ENCODE data around the gene STYXL2.

- no peak for TF ChIP-seq CTCF (IDR thresholded peaks at IDR 0.05)
- no peak for TF ChIP-seq EZH2 (IDR thresholded peaks at IDR 0.05; ENCODE audit: borderline replicate concordance, insufficient read depth, low read depth, low read length, poor library complexity, severe bottlenecking)
Measured at GRCh38 chr1:167109125-167109524, 15.2 kb downstream of the STYXL2 start.

Measured in B cell (primary cell).